DLD1 (cell line): ENCODE results near the gene OR10J1.
"Not testable (repeated sequence)": the region's sequence is repeated elsewhere in the genome, so short reads cannot be mapped to it uniquely, and the experiment has no call there.

Experiments
- in situ Hi-C: cut with HindIII; loops from 2 replicates; pipeline ENCODE4 v1.10.0; 2017; ENCODE audit warnings: low sequenced_read_pairs

The OR10J1 gene, protein sequence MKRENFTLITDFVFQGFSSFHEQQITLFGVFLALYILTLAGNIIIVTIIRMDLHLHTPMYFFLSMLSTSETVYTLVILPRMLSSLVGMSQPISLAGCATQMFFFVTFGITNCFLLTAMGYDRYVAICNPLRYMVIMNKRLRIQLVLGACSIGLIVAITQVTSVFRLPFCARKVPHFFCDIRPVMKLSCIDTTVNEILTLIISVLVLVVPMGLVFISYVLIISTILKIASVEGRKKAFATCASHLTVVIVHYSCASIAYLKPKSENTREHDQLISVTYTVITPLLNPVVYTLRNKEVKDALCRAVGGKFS

DNA sequence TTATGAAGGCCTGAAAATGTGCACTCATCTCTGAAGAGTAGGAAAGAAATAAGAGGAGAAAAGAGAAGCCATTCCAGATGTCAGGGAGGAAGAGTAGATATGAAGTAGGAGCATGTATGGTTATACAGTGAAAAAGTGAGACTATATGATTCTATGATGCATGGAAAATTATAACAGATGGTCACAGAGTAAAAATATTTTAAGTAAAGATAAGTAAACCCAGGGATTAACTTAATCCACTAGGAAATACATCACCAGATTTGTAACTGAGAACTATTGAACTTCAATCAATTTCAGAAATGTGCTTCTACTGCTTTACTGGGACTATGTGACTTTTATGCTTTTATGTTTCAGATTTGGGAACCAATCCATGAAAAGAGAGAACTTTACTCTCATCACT lies at the start of gene OR10J1:
Gene OR10J1 (plus strand): TSS at position 301 of the 400 bp plus-strand sequence. CDS start 70 bp downstream, at position 371.
- in situ Hi-C loops, result no loop called here

DNA sequence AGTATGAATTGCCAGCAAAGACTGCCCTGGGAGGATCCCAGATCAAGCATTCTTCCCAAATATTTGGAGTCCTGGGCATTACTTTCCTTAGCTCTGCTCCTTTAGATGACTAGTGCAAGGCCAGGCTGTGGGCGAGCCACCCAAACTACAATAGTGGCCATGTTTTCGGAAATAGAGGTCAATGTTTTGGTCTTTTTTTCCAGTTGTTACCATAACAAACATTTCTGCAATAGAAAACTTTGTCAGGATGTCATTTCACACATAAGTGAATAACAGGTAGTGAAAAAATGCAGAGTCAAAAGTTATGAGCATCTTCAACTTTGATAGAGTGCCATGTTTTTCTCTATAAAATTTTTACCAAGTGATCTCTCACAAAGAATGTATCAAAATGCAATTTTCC lies 32.7 kb upstream of the OR10J1 start:
- in situ Hi-C loops, result no loop called here

DNA sequence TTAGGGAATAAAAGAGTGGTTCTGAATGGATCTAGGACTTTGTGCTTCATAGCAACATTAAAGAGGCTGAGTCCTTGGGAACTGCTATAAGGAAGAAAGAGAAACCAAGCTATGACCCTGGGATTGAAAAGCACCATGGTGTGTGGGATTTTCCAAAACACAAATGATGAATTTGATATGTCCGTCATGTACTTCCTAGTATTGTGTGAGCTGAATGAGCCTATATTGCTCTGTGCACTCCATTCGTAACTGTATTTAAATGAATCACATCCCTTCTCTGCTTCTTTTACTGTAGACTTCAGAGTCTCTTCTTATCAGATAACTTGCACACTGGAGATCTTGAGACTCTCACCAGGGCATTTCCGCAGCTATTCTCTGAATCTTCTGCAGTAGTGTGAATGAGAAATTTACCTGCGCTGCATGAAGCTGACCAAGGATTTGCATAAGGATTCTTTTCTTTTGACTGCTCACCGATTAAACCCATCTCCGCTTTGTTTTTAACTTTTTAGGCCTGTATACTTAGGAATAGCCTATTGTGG lies 30.6 kb upstream of the OR10J1 start:
- in situ Hi-C loops, result no loop called here

DNA sequence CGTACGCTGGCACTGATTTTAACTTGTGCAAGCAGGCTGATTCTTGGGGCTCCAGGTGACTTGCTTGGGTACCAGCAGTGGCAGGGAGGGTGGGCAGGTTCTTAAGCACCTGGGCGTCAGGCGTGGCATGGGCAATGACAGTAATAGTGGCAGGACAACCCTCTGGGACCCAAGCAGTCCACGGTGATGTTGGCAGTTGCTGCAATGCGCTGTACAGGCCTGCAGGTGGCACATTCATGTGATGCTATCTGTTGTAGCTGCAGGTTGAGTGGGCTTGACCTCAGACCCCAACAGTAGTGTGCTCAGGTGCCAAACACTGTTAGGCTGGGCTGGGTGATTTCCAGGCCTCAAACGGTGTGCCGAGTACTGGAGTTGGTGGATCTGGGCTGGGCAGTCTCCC lies 17.7 kb upstream of the OR10J1 start:
- in situ Hi-C loops, result no loop called here

DNA sequence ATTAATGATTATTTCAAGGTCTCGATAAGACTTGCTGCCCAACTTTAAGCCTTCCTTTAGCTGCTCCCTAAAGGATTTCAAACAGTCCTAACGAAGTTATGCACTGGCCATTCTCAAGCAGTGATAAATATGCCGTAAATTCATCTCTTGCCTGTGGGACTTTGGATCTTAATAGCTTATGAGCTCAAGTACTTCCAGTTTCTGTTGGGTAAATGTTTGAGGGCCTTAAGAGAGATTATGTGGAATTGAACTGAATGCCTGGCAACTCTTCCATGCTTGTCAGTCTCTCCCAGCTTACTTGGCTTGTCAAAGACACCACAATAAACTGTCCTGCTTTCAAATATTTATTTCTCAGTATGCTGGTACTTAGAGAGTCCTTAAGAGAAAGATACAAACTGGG lies 11.0 kb upstream of the OR10J1 start:
- in situ Hi-C loops, result no loop called here

DNA sequence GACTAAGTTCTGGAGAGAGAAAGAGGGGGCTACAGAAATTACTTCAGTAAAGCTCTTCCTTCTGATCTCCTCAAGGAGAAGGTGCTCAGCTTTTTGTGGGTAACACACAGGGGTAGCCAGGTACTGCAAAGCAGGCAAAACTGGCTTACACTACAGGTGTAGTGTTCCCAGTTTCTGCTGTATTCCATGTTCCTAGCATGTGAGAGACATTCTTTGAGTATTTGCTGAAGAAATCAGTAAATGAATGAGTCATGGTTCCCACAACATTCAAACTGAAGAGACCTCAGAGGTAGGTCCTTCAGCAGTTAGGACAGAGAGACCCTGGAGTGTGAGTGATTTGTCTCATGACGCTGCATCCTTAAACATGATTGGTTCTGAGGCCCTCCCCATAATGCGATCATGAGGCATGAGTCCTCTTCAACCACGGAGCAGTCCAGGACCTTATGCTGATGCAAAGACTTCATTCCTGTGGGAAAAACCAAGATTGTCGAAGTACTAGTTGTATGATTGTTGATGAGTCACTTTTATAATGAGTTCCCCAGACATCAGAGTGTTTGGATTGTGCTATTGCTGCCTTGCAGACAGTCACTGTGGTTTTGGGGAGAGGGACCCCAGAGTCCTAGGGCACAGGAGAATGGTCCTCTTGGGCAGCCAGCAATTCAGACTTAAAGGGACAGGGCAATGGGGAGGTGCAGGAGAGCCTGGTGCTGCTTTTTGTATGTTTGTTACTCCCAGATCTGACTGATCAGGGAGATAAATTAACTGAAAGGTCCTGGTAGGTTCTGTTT lies 10.3 kb upstream of the OR10J1 start:
- in situ Hi-C loops, result no loop called here

DNA sequence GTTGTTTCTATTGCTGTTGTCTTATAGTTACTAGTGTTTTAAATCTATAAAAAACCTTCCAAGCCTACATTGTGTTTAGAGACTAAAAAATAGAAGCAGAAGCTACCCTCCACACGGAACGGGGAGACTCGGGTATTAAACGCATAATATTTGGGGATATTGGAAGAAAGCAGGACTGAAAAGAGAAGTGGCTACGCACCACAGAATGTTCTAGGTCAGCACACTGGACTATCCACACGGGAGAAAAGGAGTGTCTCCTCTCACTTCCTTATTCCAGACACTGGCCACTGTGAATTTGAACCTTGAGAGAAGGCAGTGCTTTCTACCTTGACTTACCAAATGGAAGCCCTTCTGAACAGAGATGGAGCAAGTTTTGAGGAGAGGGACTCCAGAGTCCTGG lies 8.5 kb upstream of the OR10J1 start:
- in situ Hi-C loops, result no loop called here

DNA sequence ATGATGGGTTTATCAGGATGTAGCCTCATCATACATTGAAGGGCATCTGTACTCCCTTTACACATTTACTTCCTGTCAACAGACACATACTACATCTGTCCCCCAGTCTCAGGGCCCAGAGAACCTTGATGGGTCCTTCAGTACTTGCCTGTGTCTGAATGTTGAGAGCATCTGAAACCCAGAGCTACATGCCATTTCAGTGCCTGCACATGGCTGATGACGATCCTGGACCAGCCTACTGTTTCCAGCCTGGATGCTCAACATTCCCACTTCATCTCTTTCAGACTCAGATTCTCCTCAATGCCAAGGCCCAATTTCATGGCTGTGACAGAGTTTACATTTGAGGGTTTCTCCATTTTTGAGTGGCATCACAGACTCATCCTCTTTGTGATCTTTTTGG lies 7.6 kb upstream of the OR10J1 start, which contains the start of gene OR10J4:
Gene OR10J4 (plus strand): TSS at position 301 of the 400 bp plus-strand sequence.
- in situ Hi-C loops, result no loop called here

DNA sequence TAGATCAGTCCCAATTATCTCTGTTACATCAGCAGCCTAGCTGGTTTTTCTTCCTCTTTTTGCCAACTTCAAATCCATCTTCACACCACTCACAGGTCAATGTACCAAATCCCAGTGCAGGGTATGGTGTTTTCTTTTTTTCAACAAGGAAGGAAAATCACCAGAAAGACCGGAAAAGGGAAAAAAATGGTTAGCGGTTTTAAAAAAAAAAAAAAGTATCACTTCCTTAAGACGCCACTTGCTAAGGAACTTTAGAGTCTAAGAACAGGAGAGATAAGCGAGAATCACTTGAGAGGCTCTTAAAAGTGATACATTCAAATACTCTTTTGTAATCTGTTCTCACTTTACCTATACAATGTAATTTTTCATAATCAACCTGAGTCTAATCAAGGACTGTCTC lies 3.1 kb upstream of the OR10J1 start:
- in situ Hi-C loops, result no loop called here

DNA sequence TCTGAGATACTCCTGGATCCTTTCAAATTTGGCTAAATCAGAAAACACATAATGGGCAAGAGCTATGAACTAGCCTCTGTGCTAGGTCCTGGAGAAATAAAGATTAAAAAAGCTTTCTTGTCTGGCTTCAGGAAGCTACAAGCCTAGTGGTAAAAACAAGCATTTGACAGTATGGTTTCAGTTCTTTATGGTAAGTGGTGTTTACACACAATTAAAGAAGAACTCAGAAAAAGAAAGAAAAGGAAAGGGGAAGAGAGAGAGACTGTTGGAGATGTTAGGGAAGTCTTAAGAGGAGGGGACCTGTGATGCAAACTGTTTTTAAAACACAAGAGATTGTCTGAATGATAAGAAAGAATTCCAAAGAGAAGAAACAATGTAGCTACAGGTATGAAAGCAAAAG lies 1.8 kb downstream of the OR10J1 start:
- in situ Hi-C loops, result no loop called here

DNA sequence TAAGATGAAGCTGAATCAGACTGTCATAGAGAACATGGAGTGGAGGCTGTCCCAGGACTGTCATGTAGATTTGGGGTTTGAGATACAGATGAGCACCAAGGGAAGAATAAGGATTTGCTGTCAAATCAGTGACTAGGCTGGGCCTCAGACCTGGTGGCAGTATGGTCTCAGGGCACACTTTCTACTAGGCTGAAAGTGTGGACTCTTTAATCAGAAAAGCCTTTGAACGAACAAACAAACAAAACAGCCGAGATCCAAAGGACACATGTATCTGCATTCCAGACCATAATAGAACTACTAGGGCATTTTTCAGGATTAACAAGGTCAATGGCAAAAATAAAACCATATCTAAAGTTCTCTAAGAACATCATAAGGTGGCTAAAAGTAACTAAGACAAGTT lies 2.9 kb downstream of the OR10J1 start:
- in situ Hi-C loops, result no loop called here

DNA sequence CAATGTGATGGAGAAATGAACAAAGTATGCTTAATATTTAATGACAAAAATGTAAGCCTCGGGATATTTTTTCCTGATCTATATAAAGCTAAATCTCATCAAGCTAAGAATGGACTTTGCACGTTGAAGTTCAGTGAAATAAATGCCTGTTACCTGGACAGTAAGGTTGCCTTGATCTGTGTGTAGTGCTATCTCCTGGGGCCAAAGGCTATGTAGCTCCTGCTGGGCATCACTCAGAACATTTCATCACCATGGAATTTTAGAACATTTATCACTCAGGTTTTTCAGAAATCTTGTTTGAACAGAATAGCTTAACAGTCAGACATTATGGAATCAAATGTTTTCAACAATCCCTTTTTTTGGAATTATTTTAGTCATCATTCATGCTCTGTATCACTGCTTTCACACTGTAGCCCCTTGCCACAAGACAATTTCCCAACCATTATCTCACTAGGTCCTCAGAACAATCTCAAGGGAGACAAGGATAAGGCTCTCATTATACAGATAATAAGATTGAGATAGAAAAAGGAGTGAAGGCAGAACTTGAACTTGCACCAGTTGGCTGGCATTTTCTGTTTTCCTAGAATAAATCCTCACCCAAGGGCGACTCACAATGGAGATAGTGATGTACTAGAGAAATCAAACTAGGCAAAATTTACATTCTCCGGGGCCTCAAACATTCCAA lies 3.7 kb downstream of the OR10J1 start:
- in situ Hi-C loops, result no loop called here

DNA sequence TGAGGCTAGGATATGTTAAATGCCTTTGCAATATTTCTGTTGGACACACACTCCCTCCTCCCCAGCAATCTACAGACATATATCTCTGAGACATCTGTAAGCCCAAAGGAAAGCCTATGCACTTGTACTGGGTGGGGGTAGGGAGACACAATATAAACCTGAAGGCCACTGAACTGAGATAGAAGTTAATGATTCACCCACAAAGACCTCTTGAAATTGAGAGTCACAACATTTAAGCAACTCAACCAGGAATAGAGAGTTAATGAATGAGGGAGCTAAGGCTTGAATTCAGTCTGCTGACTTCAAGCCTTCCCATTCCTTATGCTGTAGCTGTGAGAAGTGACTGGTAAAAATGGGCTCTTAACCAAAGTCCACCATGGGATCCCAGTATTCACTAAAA lies 5.0 kb downstream of the OR10J1 start:
- in situ Hi-C loops, result no loop called here

DNA sequence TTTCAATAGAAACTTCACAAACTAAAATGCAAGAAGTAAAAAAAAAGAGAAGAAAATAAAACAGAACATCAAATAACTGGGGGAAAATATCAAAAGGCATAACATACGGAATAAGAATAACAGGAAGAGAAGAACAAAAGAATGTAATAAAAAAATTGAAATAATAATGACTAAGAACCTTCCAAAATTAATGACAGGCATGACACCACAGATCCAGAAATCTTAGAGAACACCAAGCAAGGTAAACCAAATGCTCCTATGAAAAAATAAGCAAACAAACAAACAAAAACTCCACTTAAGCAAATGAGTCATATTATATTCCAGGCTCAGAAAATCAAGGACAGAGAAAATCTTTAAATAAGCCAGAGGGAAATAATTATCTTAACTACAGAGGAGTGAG lies 8.7 kb downstream of the OR10J1 start:
- in situ Hi-C loops, result no loop called here

DNA sequence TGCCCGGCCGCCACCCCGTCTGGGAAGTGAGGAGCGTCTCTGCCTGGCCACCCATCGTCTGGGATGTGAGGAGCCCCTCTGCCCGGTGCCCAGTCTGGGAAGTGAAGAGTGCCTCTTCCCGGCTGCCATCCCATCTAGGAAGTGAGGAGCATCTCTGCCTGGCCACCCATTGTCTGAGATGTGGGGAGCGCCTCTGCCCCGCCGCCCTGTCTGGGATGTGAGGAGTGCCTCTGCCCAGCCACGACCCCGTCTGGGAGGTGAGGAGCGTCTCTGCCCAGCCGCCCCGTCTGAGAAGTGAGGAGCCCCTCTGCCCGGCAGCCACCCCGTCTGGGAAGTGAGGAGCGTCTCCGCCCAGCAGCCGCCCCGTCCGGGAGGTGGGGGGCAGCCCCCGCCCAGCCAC lies 10.1 kb downstream of the OR10J1 start:
- in situ Hi-C loops, result not testable (repeated sequence)

DNA sequence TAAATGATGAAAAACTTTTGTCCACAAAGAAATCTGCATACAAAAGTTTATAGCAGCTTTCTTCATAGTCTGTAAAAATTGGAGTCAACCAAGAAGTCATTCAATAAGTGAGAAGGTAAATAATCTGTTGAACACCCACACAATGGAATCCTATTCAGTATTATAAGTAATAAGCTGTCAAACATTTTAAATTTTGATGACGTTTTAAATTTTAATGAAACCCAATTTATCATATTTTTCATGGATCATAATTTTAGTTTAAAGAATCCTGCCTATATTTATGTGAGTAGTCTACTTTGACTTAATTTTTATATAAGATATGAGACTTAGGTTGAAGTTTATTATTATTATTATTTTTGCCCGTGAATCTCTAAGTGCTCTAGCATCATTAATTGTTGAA lies 20.0 kb downstream of the OR10J1 start:
- in situ Hi-C loops, result no loop called here

DNA sequence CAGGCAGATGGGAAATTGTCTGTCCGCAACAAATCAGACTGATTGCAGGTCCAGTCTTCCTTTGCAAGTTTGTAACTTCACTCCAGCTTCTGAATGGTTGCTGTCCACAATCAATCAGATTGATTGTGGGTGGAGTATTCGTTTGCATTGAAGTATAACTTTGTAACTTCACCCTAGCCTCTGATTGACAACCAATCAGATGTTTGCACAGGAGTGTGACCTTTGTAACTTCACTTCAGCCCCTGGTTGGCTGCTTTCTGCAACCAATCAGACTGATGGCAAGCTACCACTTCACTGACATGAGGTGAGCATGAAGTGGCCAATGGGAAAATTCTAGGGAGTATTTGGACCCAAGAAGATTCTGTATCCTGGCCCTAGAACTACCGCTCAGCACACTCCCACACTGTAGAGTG lies 25.7 kb downstream of the OR10J1 start:
- in situ Hi-C loops, result no loop called here

DNA sequence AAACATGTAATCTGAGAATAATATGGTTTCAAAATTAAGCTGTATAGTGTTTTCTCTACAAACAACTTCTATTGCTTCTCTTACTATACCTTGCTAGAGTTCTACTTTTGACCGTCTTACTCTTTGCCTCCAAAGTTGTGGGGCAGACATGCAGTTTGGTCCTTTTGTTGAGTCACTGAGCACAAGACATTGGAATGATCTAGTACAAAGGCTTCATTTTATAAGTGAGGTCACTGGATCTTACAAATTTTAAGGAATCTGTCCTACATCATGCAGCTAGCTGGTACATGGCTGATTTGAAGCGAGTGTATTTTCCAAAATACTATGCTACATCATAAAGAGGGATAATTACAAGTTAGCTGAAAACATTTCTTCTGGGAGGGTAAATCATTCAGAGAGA lies 28.8 kb downstream of the OR10J1 start:
- in situ Hi-C loops, result no loop called here

DNA sequence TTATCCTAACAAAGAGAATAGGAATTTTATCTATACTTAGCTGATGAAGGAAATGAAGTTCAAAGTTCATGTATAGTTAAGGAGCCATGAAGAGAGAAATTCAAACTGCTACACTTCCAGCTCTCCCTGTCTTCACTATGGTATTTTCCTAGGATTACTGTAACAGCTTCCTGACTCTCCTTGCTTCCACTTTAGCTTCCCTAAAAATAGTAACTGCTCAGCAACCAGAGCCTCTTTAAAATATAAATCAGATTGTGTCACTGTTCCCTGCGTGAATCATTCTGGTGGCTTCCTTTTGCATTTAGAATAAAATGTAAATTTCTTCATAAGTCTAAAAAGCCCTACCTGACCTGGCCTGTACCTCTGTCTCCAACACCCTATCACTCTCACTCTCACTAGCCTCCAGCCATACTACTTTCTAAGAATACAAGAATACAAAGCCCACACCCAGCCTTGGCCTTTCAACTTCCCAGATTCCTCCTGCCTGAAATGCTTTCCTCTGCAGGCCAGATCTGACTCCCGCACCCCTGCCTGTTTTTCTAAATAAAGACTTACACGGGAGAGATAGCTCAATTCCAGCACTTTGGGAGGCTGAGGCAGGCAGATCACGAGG lies 30.5 kb downstream of the OR10J1 start:
- in situ Hi-C loops, result no loop called here

DNA sequence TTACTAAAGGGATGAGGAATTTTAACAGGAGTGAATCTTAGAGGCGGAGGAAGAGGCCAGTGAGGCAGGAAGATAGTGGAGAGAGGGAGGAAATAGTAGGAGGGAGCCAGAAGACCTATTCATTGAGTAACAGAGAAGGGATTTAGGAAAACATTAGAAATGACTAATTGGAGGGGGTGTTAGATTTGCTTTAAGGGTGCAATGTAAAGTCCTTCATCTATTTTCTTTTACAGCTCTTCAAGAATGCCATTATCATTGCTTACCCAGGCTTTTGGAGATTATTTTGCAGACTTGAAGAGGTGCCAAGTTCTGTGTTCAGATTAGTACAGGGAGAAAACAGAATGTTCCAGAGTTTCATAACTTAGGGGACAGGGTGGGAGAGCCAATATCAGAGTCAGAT lies 33.8 kb downstream of the OR10J1 start:
- in situ Hi-C loops, result no loop called here

DNA sequence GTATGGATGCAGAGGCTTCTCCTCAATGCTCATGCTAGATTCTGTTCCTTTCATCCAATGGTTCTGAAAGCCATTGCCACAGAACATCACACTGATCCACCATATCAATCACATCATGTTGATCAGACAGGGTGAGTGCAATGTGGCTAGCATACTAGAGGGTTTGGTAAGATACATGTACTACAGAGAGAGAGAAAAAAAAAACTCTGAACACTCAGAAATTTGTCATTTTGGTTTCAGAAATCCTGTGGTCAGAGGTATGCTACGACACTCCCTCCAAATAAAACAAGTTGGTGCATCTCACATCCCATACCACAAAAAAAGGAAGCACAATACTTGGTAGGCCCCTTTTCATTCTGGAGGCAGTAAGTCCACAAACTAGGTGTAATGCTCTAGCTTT lies 35.4 kb downstream of the OR10J1 start:
- in situ Hi-C loops, result no loop called here
